Suprapubic skin (tissue), 3 donors: ENCODE data around the gene KCNK13.

ENCODE experiments used
- EP300 ChIP-seq: sonication (generic); formaldehyde crosslinking; IDR thresholded peaks from one replicate; pipeline ENCODE4 v1.6.1; 2017; ENCODE audit warnings: antibody characterized with exemption
- POLR2A ChIP-seq, 2 donors: fragments of 450-650 bp; IDR thresholded peaks; one replicate each; pipeline ENCODE4 v1.6.1; 2017; ENCODE audit warnings: antibody characterized with exemption in 2 of 2, mild to moderate bottlenecking in 2 of 2, moderate library complexity in 2 of 2
- TF ChIP-seq, protein P1 (sequence below), 2 donors: fragments of 200-600 bp in 1 of 2; fragments of 450-650 bp in 1 of 2; sonication (generic) in 1 of 2; IDR thresholded peaks; one replicate each; pipeline ENCODE4 v1.5.1; 2016 to 2019; ENCODE audit warnings: antibody characterized with exemption in 2 of 2, mild to moderate bottlenecking in 1 of 2, moderate library complexity in 1 of 2

- TF ChIP-seq EP300 (no peak), POLR2A (IDR thresholded peaks at IDR 0.05) (no peak)
- TF ChIP-seq, protein P1, sequence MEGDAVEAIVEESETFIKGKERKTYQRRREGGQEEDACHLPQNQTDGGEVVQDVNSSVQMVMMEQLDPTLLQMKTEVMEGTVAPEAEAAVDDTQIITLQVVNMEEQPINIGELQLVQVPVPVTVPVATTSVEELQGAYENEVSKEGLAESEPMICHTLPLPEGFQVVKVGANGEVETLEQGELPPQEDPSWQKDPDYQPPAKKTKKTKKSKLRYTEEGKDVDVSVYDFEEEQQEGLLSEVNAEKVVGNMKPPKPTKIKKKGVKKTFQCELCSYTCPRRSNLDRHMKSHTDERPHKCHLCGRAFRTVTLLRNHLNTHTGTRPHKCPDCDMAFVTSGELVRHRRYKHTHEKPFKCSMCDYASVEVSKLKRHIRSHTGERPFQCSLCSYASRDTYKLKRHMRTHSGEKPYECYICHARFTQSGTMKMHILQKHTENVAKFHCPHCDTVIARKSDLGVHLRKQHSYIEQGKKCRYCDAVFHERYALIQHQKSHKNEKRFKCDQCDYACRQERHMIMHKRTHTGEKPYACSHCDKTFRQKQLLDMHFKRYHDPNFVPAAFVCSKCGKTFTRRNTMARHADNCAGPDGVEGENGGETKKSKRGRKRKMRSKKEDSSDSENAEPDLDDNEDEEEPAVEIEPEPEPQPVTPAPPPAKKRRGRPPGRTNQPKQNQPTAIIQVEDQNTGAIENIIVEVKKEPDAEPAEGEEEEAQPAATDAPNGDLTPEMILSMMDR (IDR thresholded peaks at IDR 0.05) = no peak
Measured at GRCh38 chr14:90096566-90096965, 34.8 kb downstream of the KCNK13 start.
